GM18520 (cell line): ENCODE data around the gene TMED5.
"Not testable (repeated sequence)": the region's sequence is repeated elsewhere in the genome, so short reads cannot be mapped to it uniquely, and the experiment has no call there.

Source experiments
- ATAC-seq: cut with Tn5 transposase; IDR thresholded peaks from one replicate; pipeline ENCODE4 v1.9.1; 2021; ENCODE audit not compliant: unreplicated experiment

The TMED5 gene

DNA sequence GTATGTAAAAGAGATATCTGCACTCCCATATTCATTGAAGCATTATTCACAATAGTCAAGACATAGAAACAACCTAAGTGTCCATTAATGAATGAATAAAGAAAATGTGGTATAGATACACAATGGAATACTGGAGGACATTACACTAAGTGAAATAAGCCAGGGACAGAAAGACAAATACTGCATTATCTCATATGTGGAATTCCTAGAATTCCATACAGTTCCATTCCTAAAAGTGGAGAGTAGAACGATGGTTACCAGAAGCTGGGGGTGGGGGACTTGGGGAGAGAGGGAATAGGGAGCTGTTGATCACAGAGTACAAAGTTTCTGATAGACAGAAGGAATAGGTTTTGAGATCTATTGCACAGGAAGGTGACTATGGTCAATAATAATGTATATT, 7.4 kb downstream of the TMED5 start:
- no peak for ATAC-seq

DNA sequence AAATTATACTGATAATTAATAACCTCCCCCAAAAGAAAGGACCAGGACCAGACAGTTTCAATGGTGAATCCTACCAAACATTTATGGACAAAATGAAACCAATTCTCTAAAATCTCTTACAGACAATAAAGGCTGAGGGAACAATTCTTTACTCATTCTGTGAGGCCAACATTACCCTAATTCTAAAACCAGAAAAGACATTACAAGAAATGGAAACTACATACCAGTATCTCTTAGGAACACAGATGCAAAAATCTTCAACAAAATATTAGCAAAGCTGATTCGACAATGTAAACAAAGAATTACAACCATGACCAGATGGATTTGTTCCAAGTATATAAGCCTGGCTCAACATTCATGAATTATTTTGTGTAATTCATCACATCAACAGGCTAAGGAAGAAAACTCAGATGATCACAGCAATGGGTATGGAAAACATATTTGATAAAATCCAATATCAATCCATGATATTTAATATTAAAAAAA, 8.6 kb downstream of the TMED5 start:
- no peak for ATAC-seq

DNA sequence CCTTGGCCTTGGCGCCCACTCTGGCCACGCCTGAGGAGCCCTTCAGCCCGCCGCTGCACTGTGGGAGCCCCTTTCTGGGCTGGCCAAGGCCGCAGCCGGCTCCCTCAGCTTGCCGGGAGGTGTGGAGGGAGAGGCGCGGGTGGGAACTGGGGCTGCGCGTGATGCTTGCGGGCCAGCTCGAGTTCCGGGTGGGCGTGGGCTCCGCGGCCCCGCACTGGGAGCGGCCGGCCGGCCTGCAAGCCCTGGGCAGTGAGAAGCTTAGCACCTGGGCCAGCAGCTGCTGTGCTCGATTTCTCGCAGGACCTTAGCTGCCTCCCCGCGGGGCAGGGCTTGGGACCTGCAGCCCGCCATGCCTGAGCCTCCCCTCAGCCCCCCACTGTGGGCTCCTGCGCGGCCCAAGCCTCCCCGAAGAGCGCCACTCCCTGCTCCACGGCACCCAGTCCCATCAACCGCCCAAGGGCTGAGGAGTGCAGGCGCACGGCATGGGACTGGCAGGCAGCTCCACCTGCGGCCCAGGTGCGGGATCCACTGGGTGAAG, 10.0 kb downstream of the TMED5 start:
- ATAC-seq = not testable (repeated sequence)

- no peak for ATAC-seq
These were observed 13.2 kb downstream of the TMED5 start for GRCh38 chr1:93167006-93167405.

- not testable (repeated sequence) for ATAC-seq
These were observed 14.3 kb downstream of the TMED5 start for GRCh38 chr1:93165895-93166294.

GRCh38 chr1:93164816-93165215, 15.4 kb downstream of the TMED5 start:
- ATAC-seq = no peak

GRCh38 chr1:93163314-93163713, 16.9 kb downstream of the TMED5 start:
- ATAC-seq = not testable (repeated sequence)

DNA sequence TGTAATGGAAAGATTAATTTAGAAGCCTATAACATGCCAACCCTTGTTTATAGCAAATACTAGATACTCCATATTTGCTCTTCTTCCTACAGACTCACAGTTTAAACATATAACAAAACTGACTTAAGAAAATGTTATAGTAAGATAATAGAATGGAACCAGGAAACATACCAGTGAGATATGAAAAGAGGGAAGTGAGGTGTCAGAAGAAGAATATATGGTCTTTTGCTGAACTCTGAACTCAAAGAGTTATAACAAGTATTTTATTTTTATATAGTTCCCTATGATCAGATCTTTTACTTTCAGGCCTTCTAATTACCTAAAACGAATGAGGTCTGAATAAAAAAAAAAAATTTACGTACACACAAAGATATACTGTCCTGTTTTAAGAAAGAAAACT, 20.9 kb downstream of the TMED5 start:
- no peak for ATAC-seq

GRCh38 chr1:93155335-93155734, 24.9 kb downstream of the TMED5 start:
- no peak for ATAC-seq

- ATAC-seq = no peak
These were observed 25.3 kb downstream of the TMED5 start for GRCh38 chr1:93154898-93155297.

DNA sequence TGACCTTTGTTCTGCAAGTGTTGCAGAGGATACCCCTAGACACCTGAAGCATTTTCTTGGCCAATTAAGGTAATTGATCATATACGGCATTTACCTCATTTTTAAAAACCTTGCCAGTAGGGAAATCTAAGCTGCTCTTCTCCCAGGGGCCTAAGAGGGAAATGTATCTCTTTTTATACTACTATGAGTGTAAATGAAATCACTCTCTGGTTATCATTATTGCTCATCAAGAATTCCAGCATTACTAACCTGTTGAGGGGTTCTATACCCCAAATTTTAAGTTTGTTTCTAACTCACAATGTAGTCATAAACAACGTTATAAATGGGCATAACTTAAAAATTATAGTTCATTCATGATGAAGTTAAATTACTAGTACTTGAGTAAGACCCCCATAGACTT, 27.4 kb downstream of the TMED5 start:
- ATAC-seq = no peak

- no peak for ATAC-seq
These were observed 28.7 kb downstream of the TMED5 start for GRCh38 chr1:93151474-93151873.

DNA sequence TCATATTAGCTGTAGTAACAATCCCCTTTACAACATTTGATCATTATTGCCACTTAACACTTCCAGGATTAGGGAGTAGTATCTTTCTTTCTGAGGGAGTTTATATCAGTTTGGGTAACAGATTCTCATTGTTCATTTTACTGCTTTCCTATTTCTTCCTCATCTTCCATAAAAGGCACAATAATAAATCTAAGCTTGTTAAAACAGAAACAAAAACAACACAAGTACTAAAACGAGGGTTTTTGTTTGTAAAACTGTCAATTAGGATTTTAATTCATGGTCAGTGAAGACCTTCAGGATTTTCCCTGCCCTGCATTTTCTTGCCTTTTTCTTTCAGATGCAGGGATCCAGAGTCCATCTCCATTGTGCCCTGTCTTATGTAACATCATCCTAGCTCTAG, 29.5 kb downstream of the TMED5 start:
- no peak for ATAC-seq

GRCh38 chr1:93148001-93148400, 32.2 kb downstream of the TMED5 start:
- ATAC-seq = no peak

DNA sequence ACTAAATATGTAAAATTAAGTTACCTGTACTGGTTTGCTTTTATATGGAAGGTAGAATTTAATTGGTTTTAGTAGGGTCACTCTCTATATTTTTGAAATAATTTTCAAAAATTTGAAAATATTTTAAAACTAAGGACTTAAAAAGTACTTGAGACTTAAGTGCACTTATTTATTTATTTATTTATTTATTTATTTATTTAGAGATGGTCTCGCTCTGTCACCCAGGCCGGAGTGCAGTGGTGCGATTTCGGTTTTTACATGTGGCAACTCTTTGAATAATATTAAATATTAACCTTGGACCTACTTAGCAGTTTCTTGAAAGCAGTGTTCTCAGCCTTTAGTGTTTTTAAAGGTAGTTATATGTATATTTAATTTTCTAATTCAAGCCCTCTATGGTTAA, 36.4 kb downstream of the TMED5 start:
- ATAC-seq = no peak

DNA sequence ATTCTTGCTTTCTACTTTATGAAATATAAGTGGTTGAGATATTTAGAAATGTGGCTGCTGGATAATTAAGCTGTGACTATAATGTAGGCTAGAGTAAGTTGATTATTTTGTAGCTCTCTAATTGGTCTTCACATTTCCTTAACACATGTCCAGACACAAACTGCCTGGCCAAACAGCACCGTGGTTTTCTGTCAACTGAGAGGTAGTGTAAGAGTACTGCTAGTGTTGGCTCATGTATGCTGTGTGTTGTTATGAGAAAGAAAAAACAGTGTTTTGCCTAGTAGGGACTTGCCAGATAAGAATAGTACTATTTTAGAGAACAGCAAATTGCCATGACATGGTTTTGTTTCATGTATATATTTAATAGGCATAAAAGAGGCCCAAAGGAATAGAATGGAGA, 37.1 kb downstream of the TMED5 start:
- no peak for ATAC-seq

DNA sequence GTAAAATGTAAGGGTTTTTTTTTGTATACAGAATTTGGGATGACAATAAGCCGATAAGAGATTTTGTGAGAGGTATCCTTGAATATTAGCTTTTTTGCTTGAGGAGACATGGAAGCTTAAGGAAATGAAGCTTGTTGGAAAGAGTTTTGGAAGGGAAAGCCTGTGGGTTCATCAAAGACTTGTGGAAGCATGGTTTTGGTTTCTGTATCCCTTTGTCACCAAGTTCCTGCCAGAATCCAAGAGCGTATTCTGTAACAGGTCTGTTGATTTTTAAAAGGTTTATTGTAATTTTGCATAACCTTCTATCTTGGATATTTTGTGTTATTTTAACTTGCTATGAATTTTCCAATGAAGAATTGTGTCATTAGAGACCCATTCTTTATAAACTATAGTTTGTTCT, 38.1 kb downstream of the TMED5 start:
- ATAC-seq = no peak

DNA sequence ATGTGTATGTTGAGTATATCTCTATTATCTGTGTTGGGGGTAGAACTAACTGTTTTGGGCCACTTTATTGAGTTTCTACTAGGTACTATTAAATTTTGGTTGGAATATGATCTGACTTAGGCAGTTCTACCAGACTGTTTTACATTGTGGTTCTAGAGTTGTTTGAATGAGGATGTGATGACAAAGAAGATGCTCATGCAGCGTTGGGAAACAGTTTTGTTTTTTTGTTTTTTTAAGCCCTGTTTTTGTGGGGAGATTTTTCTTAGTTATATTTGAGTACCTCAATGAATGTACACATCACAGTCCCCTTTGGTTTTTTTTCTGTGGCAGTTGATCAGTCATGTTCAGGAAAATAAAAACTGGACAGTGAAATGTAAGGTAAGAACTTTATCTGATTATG, 40.1 kb downstream of the TMED5 start:
- ATAC-seq = no peak

GRCh38 chr1:93137604-93138292, 42.5 kb downstream of the TMED5 start:
- no peak for ATAC-seq

DNA sequence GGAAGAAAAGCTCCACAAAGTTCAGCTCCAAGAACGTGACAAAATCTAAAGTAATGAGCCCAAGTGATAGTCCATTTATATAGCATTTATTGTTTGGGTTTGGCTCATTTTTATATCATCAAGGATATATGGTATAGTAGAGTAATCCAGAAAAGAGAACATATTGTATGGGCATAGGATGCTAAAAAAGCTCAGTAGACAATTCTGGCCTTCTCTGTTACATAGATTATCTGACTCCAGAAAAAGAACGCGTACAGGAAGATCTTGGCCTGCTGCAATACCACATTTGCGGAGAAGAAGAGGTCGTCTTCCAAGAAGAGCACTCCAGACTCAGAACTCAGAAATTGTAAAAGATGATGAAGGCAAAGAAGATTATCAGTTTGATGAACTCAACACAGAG, 43.8 kb downstream of the TMED5 start:
- no peak for ATAC-seq

DNA sequence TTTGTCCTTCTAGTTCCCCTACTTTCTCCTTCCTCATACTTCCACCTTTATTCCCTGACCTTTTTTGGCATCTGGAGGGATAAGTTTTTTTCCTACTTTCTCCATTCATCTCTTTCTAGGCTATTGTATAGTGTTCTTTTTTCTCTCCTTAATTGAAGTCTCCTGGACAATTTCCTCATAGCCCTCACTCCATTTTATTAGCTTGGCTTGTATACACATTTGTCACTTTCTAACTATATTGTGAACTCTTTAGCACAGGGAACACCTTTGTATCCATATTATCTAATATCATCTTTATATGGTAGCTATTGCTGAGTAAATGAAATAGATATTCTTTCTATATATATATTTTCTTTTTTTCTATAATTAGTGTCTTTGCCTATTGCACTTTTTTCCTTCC, 47.6 kb downstream of the TMED5 start:
- no peak for ATAC-seq

DNA sequence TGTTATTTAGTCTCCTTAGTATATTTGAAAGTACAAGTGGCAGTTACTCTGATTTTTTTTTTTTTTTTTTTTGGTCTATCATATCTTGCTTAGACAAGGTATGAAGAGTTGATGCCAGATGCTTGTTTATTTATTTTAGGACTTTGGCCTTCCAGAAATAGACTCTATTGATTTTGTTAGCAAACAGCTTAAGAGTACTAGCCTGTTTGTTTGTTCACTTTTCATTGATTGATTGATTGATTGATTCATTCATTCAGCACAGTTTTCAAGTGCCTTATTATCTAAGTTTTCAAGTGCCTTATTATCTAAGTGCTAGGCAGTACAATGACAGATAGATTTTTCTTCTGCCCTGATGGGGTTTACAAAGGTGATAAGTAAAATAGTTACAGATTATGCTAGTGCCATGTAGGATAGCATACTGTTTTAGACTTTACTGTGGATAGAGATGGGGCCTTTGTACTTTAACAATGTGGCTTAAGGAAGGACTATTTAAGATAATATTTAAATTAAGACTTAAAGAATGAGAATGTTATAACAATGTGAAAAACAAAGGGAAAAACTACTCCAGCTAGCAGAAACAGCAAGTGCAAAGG, 50.6 kb downstream of the TMED5 start:
- no peak for ATAC-seq
